ENCODE data around the gene SGCE.

GRCh38 chr7:94679358-94679757 is 23.4 kb upstream of the SGCE start:
- TF ChIP-seq EZH2 (optimal IDR thresholded peaks at IDR 0.05; ENCODE audit: low read depth, low read length), result no peak
- TF ChIP-seq, protein P1, sequence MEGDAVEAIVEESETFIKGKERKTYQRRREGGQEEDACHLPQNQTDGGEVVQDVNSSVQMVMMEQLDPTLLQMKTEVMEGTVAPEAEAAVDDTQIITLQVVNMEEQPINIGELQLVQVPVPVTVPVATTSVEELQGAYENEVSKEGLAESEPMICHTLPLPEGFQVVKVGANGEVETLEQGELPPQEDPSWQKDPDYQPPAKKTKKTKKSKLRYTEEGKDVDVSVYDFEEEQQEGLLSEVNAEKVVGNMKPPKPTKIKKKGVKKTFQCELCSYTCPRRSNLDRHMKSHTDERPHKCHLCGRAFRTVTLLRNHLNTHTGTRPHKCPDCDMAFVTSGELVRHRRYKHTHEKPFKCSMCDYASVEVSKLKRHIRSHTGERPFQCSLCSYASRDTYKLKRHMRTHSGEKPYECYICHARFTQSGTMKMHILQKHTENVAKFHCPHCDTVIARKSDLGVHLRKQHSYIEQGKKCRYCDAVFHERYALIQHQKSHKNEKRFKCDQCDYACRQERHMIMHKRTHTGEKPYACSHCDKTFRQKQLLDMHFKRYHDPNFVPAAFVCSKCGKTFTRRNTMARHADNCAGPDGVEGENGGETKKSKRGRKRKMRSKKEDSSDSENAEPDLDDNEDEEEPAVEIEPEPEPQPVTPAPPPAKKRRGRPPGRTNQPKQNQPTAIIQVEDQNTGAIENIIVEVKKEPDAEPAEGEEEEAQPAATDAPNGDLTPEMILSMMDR (IDR thresholded peaks at IDR 0.05; ENCODE audit: low read length), result no peak
- TF ChIP-seq EZH2phosphoT487 (IDR thresholded peaks at IDR 0.05; ENCODE audit: low read length), result no peak
